Inflammatory macrophage treated with lipopolysaccharide for 4 hours (primary cell): ENCODE measurements around the gene RIPK3.
"Not testable (repeated sequence)": the region's sequence is repeated elsewhere in the genome, so short reads cannot be mapped to it uniquely, and the experiment has no call there.

Source experiments
- DNase-seq: peaks from one replicate; pipeline ENCODE4 v3.0.0-alpha.2; 2020

Gene RIPK3

GRCh38 chr14:24339284-24340151 is at the start of gene RIPK3:
TSS of gene RIPK3 (minus strand) at chr14:24339991. CDS start at chr14:24339826, 165 bp downstream.
- DNase-seq: peak; percentile 77

- no peak for DNase-seq
Measured at GRCh38 chr14:24389226-24389848, 49.5 kb upstream of the RIPK3 start.

- no peak for DNase-seq
Measured at GRCh38 chr14:24388474-24389179, 48.8 kb upstream of the RIPK3 start.

GRCh38 chr14:24387579-24387978 is 47.8 kb upstream of the RIPK3 start:
- not testable (repeated sequence) for DNase-seq

GRCh38 chr14:24387009-24387345 is 47.2 kb upstream of the RIPK3 start:
- DNase-seq: no peak

GRCh38 chr14:24385524-24385923 is 45.7 kb upstream of the RIPK3 start:
- no peak for DNase-seq

GRCh38 chr14:24384169-24384568 is 44.4 kb upstream of the RIPK3 start:
- no peak for DNase-seq

GRCh38 chr14:24382064-24382371 is 42.2 kb upstream of the RIPK3 start:
- DNase-seq: no peak

GRCh38 chr14:24381363-24382063 is 41.7 kb upstream of the RIPK3 start:
- no peak for DNase-seq

GRCh38 chr14:24379907-24380730 is 40.3 kb upstream of the RIPK3 start:
- no peak for DNase-seq

GRCh38 chr14:24378981-24379906 is 39.5 kb upstream of the RIPK3 start:
- DNase-seq: no peak

- no peak for DNase-seq
Measured at GRCh38 chr14:24378327-24378726, 38.5 kb upstream of the RIPK3 start.

- DNase-seq: no peak
Measured at GRCh38 chr14:24377657-24378056, 37.9 kb upstream of the RIPK3 start.

- no peak for DNase-seq
Measured at GRCh38 chr14:24377126-24377525, 37.3 kb upstream of the RIPK3 start.

- DNase-seq: no peak
Measured at GRCh38 chr14:24376448-24377070, 36.8 kb upstream of the RIPK3 start.

GRCh38 chr14:24372701-24373416 is 33.1 kb upstream of the RIPK3 start:
- no peak for DNase-seq

GRCh38 chr14:24371605-24372004 is 31.8 kb upstream of the RIPK3 start:
- not testable (repeated sequence) for DNase-seq

GRCh38 chr14:24370748-24371147 is 31.0 kb upstream of the RIPK3 start:
- DNase-seq: no peak

- no peak for DNase-seq
Measured at GRCh38 chr14:24369907-24370687, 30.3 kb upstream of the RIPK3 start.
